Subcutaneous abdominal adipose tissue (tissue), 5 donors: Measurements from ENCODE around the gene QSOX2.

Experiments used
- H3K27ac ChIP-seq: one replicate; pipeline ENCODE4 v1.7.0; 2013; ENCODE audit warnings: low read depth, mild to moderate bottlenecking, inconsistent platforms, low read length, moderate library complexity
- H3K27me3 ChIP-seq, 5 donors: one replicate each; pipeline ENCODE4 v1.7.0; 2013; ENCODE audit warnings: low read length in 5 of 5, inconsistent platforms in 1 of 5; ENCODE audit not compliant: control insufficient read depth in 5 of 5, insufficient read depth in 4 of 5
- H3K36me3 ChIP-seq, 5 donors: one replicate each; pipeline ENCODE4 v1.7.0; 2013; ENCODE audit warnings: low read length in 5 of 5; ENCODE audit not compliant: control insufficient read depth in 5 of 5, insufficient read depth in 5 of 5
- H3K4me1 ChIP-seq, 5 donors: one replicate each; pipeline ENCODE4 v1.7.0; 2013; ENCODE audit warnings: low read length in 5 of 5, mild to moderate bottlenecking in 3 of 5, moderate library complexity in 1 of 5; ENCODE audit not compliant: control insufficient read depth in 5 of 5, insufficient read depth in 5 of 5
- H3K4me3 ChIP-seq, 5 donors: one replicate each; pipeline ENCODE4 v1.7.0; 2013; ENCODE audit warnings: low read length in 5 of 5, low read depth in 1 of 5
- H3K9ac ChIP-seq, 5 donors: one replicate each; pipeline ENCODE4 v1.7.0; 2013; ENCODE audit warnings: low read length in 5 of 5, mild to moderate bottlenecking in 4 of 5, moderate library complexity in 3 of 5
- H3K9me3 ChIP-seq, 5 donors: one replicate each; pipeline ENCODE4 v1.7.0; 2013; ENCODE audit warnings: low read length in 5 of 5; ENCODE audit not compliant: control insufficient read depth in 5 of 5
- donor health status: healthy.
- donor health status: healthy.
- donor health status: healthy.
- donor health status: healthy.
- donor health status: healthy.

QSOX2 gene

DNA sequence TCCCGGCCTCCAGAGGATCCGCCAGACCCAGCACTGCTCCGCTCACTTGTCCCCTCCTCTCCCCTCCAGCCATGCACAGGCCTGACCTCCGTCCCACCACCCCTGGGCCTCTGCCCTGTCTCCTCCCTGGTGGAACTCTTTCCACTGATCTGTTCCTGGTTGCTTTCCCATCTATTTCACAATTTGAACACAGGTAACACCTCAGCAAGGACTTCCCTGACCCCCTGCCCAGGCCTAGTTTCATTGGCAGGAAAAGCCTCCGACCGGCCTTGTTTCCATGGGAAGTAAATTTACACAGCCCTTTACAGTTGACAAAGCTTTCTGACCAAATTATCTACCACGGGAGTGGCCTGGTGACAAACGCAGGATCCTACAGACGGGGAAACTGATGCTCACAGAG lies 14.8 kb downstream of the QSOX2 start:
- Histone ChIP-seq H3K9me3 (no peaks in the 10 kb centered on the region), H3K9ac (no peak overlapping the region), H3K4me1 (peaks cover 0 to 8% (median 0%) of the 10 kb centered on the region in 5 donors), H3K36me3 (peaks cover 0 to 13% (median 9%) of the 10 kb centered on the region in 5 donors), H3K27ac (no peak overlapping the region), H3K27me3 (no peaks in the 10 kb centered on the region), H3K4me3 (no peak overlapping the region)

GRCh38 chr9:136230365-136230764 lies 15.2 kb downstream of the QSOX2 start:
- H3K27ac ChIP-seq: no peak overlapping the region
- H3K36me3 ChIP-seq: peaks cover 0 to 15% (median 8%) of the 10 kb centered on the region in 5 donors
- H3K4me3 ChIP-seq: no peak overlapping the region
- no peaks in the 10 kb centered on the region for H3K27me3 ChIP-seq
- H3K9ac ChIP-seq: no peak overlapping the region
- peaks cover 0 to 8% (median 0%) of the 10 kb centered on the region in 5 donors for H3K4me1 ChIP-seq
- no peaks in the 10 kb centered on the region for H3K9me3 ChIP-seq

- Histone ChIP-seq H3K4me1 (peaks cover 0 to 8% (median 0%) of the 10 kb centered on the region in 5 donors), H3K9me3 (no peaks in the 10 kb centered on the region), H3K9ac (no peak overlapping the region), H3K36me3 (peaks cover 0 to 16% (median 10%) of the 10 kb centered on the region in 5 donors), H3K4me3 (no peak overlapping the region), H3K27me3 (no peaks in the 10 kb centered on the region), H3K27ac (no peak overlapping the region)
Observed at GRCh38 chr9:136229096-136230065, 16.2 kb downstream of the QSOX2 start.

DNA sequence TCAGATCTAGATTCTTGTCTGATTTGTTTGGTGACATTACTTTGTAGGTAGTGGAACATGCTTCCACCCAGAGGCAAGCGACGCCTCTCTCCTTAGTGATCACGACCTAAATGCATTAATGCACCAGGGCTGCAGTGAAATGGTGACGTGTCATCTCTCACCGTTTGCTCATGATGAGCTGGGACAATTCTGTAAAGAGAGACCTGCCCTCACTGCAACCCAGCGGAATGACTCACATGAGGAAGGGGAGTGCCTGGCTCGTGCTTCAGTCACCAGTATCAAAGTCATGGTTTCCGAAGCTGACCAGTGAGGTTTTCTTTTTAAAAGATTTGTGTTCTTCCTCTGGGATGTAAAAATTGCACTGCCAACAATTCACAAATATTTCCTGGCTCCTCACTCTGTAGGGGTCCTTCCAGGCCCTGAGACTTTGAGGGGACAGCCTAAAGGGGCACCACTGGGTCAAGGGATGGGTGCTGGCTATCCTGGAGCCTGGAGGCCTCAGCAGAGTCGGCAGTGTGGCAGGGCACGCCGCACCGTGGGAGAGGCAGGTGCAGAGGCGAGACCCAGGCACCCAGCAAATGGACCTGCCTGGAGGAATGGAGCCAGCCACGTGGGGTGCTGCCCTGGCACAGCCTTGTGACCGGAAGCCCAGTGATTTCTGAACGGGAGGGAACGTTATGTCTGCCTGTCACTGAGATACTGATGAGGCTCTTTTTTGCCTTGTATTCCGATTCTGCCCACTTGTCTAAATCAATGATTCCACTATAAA lies 17.3 kb downstream of the QSOX2 start:
- H3K27me3 ChIP-seq: no peaks in the 10 kb centered on the region
- H3K27ac ChIP-seq: no peak overlapping the region
- H3K9me3 ChIP-seq: no peaks in the 10 kb centered on the region
- peaks cover 0 to 26% (median 18%) of the 10 kb centered on the region in 5 donors for H3K36me3 ChIP-seq
- H3K4me1 ChIP-seq: peaks cover 0 to 8% (median 0%) of the 10 kb centered on the region in 5 donors
- H3K9ac ChIP-seq: no peak overlapping the region
- no peak overlapping the region for H3K4me3 ChIP-seq

DNA sequence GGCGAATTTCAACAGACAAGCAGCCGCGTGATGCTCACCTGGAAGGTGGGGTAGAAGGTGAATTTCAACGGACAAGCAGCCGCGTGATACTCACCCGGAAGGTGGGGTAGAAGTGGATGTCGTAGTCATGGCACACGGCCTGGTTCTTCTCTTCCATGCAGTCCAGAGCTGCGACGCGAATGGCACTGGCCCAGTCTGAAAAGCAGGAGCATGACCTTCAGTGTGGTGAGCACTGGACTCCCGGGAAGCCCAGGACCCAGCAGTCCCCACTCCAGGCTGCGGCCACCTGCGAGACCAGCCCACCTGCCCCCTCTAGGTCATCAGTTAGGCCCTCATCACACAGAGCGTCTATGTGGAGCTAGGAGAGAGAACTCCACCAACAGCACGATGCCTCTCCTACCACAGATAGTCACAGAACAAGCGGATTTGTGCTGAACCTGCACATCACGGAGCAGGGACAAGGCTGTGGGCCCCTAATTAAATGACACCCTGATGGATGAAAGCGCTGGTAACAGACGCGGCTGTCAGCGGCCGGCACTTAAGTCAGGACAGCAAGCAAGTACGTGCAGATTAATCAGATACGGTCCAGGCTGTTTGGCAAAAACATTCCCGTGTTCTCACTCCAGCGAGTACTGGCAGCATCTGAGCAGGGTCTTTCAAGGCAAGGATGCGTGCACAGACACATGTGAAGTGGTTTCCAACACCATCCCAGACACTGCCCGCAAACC lies 18.8 kb downstream of the QSOX2 start:
- no peaks in the 10 kb centered on the region for H3K9me3 ChIP-seq
- no peak overlapping the region for H3K9ac ChIP-seq
- H3K27ac ChIP-seq: no peak overlapping the region
- no peaks in the 10 kb centered on the region for H3K4me1 ChIP-seq
- H3K36me3 ChIP-seq: peaks cover 0 to 41% (median 30%) of the 10 kb centered on the region in 5 donors
- no peak overlapping the region for H3K4me3 ChIP-seq
- H3K27me3 ChIP-seq: no peaks in the 10 kb centered on the region

GRCh38 chr9:136225748-136226679 lies 19.6 kb downstream of the QSOX2 start:
- Histone ChIP-seq H3K9ac (no peak overlapping the region), H3K27me3 (no peaks in the 10 kb centered on the region), H3K36me3 (peaks cover 0 to 49% (median 33%) of the 10 kb centered on the region in 5 donors), H3K4me3 (no peak overlapping the region), H3K9me3 (no peaks in the 10 kb centered on the region), H3K27ac (no peak overlapping the region), H3K4me1 (no peaks in the 10 kb centered on the region)

GRCh38 chr9:136225366-136225747 lies 20.3 kb downstream of the QSOX2 start:
- Histone ChIP-seq H3K27ac (no peak overlapping the region), H3K4me1 (no peaks in the 10 kb centered on the region), H3K4me3 (no peak overlapping the region), H3K27me3 (no peaks in the 10 kb centered on the region), H3K36me3 (peaks cover 0 to 49% (median 32%) of the 10 kb centered on the region in 5 donors), H3K9ac (no peak overlapping the region), H3K9me3 (no peaks in the 10 kb centered on the region)

DNA sequence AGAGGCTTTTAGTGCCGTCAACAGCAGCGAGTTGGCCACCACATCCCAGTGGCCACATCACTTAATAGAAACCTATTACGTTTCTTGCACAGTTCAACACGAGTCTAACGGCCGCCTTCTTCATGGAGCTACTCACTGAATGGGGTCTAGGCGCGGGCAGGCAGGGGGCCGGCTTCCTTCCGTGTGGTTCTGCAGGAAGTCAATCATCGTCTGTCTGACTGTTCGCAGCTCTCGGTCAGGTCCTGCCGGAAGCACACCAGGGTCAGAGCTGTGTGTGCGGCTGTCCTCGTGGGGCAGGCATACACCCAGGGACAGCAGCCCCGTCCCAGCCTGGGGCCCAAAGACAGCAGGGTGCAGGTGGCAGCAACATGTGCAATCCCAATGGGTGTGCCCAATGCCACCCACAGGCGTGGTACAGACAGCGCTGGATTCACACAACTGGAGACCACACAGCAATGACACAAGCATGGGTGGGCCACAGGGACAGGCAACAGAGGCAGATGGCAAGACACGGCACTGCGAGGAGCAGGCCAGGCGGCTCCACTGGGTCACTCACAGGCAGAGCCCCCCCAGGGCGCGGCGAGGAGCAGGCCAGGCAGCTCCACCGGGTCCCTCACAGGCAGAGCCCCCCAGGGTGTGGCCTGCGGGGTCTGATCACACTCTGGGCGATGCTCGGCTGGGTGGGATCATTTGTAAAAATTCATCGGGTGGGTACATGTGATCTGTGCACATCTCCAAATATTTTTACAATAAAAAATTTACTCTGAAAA lies 21.6 kb downstream of the QSOX2 start:
- H3K27me3 ChIP-seq: no peaks in the 10 kb centered on the region
- H3K9ac ChIP-seq: no peak overlapping the region
- peaks cover 0 to 56% (median 33%) of the 10 kb centered on the region in 5 donors for H3K36me3 ChIP-seq
- H3K9me3 ChIP-seq: no peaks in the 10 kb centered on the region
- no peak overlapping the region for H3K27ac ChIP-seq
- H3K4me1 ChIP-seq: no peaks in the 10 kb centered on the region
- no peak overlapping the region for H3K4me3 ChIP-seq
